ENCODE results near the gene THSD4. TPM values are rescaled to one million over a fixed set of nuclear protein-coding genes. Genes with fewer than 3 reads are reported as not detected.

Gene THSD4
- total and polyA plus RNA-seq, 2 of the 4 experiments (the other 2 are of a cell fraction): 25.5 to 31.1 TPM

- Histone ChIP-seq H3K9me3 (ENCODE audit: control insufficient read depth, insufficient read depth, low read length) (no peaks in the 10 kb centered on the region; the same call in 1 of the 2 replicates), H2AK9ac (replicated peaks; ENCODE audit: low read depth, low read length, poor library complexity) (no peak overlapping the region), H3K36me3 (ENCODE audit: control insufficient read depth, insufficient read depth, low read length) (0 out of 2 replicates have a peak, but pooled peaks cover 1% of the 10 kb centered on the region), H3K9me1 (ENCODE audit: insufficient read depth, low read length) (no peaks in the 10 kb centered on the region), H3K79me1 (ENCODE audit: low read depth in 1 of 2, low read length in 2 of 2) (peaks cover 11 to 20% of the 10 kb centered on the region in 2 experiments; a peak in 3 of 4 replicates), H3K9ac (ENCODE audit: low read depth, low read length) (no peak overlapping the region), H2BK15ac (ENCODE audit: low read depth, low read length) (no peak overlapping the region), H4K5ac (ENCODE audit: low read depth, low read length) (no peak overlapping the region), H3K4me3 (ENCODE audit: insufficient read depth, low read depth, low read length) (no peak overlapping the region), H2AK5ac (ENCODE audit: low read depth, low read length) (no peak overlapping the region), H3K4me1 (ENCODE audit: control insufficient read depth, insufficient read depth, low read length) (0 out of 2 replicates have a peak, but pooled peaks cover 1% of the 10 kb centered on the region), H3K4me2 (ENCODE audit: low read depth, low read length) (no peak overlapping the region), H3K56ac (ENCODE audit: extremely low read depth, insufficient read depth, low read length) (no peak overlapping the region), H3K27me3 (ENCODE audit: control insufficient read depth, insufficient read depth, low read length) (no peaks in the 10 kb centered on the region), H2BK120ac (ENCODE audit: low read depth, low read length) (no peak overlapping the region), H3K23ac (ENCODE audit: low read depth, low read length) (no peak overlapping the region), H2BK5ac (ENCODE audit: low read depth, low read length, poor library complexity, severe bottlenecking) (no peak overlapping the region), H3K27ac (ENCODE audit: insufficient read depth, low read length) (no peak overlapping the region), H2BK20ac (ENCODE audit: low read depth, low read length) (no peak overlapping the region), H4K91ac (ENCODE audit: insufficient read depth, low read depth, low read length) (no peak overlapping the region), H4K8ac (ENCODE audit: low read depth in 2 of 2, low read length in 2 of 2) (no peak overlapping the region), H2AFZ (replicated peaks; ENCODE audit: low read length, poor library complexity) (no peak overlapping the region), H3K14ac (replicated peaks; ENCODE audit: low read depth, low read length) (no peak overlapping the region), H3K18ac (ENCODE audit: low read depth, low read length) (no peak overlapping the region), H3K4ac (ENCODE audit: low read depth, low read length) (no peak overlapping the region), H4K20me1 (ENCODE audit: insufficient read depth, low read length) (no peaks in the 10 kb centered on the region)
- DNase-seq: no peak
- TF ChIP-seq CHD1 (IDR thresholded peaks at IDR 0.05; ENCODE audit: low read depth, low read length) (no peak), MXI1 (IDR thresholded peaks at IDR 0.05; ENCODE audit: borderline replicate concordance, low read depth, low read length) (no peak), BHLHE40 (IDR thresholded peaks at IDR 0.05; ENCODE audit: low read depth, low read length) (no peak), RAD21 (IDR thresholded peaks at IDR 0.05; ENCODE audit: low read length) (no peak), MAFK (IDR thresholded peaks at IDR 0.05; ENCODE audit: low read depth, low read length) (no peak), POLR2A (IDR thresholded peaks at IDR 0.05; ENCODE audit: low read depth, low read length) (no peak), USF2 (IDR thresholded peaks at IDR 0.05; ENCODE audit: low read depth, low read length) (no peak), ELK1 (IDR thresholded peaks at IDR 0.05; ENCODE audit: borderline replicate concordance, low read depth, low read length) (no peak), NFE2L2 (IDR thresholded peaks at IDR 0.05; ENCODE audit: low read depth, low read length) (no peak), MAZ (IDR thresholded peaks at IDR 0.05; ENCODE audit: borderline replicate concordance, low read depth, low read length) (no peak), SMC3 (IDR thresholded peaks at IDR 0.05; ENCODE audit: low read depth, low read length) (no peak), CEBPB (IDR thresholded peaks at IDR 0.05; ENCODE audit: low read depth, low read length) (no peak), RFX5 (IDR thresholded peaks at IDR 0.05; ENCODE audit: low read depth, low read length) (no peak), FOS (IDR thresholded peaks at IDR 0.05; ENCODE audit: low read depth, low read length) (no peak), RCOR1 (IDR thresholded peaks at IDR 0.05; ENCODE audit: insufficient replicate concordance, low read length) (no peak)
- TF ChIP-seq, protein P1, sequence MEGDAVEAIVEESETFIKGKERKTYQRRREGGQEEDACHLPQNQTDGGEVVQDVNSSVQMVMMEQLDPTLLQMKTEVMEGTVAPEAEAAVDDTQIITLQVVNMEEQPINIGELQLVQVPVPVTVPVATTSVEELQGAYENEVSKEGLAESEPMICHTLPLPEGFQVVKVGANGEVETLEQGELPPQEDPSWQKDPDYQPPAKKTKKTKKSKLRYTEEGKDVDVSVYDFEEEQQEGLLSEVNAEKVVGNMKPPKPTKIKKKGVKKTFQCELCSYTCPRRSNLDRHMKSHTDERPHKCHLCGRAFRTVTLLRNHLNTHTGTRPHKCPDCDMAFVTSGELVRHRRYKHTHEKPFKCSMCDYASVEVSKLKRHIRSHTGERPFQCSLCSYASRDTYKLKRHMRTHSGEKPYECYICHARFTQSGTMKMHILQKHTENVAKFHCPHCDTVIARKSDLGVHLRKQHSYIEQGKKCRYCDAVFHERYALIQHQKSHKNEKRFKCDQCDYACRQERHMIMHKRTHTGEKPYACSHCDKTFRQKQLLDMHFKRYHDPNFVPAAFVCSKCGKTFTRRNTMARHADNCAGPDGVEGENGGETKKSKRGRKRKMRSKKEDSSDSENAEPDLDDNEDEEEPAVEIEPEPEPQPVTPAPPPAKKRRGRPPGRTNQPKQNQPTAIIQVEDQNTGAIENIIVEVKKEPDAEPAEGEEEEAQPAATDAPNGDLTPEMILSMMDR (conservative IDR thresholded peaks at IDR 0.05; ENCODE audit: low read depth, low read length): no peak
- POLR2A ChIA-PET (ENCODE audit: unreplicated experiment): no interaction called here
- no peak for ATAC-seq (ENCODE audit: low read depth)
- dilution Hi-C loops (cut with HindIII; ENCODE audit: low sequenced_read_pairs, unreplicated experiment): no loop called here
- CTCF ChIA-PET: no interaction called here
- WGBS, 2 experiments (ENCODE audit: extremely low coverage in 2 of 2, insufficient read length in 1 of 2): no CpG with 5 or more reads among the region's 2 CpGs
- intact Hi-C loops (cut with micrococcal nuclease): no loop called here
- BruUV-seq (replicated peaks): no TSS peak
- in situ Hi-C loops (cut with MboI; ENCODE audit: low sequenced_read_pairs): no loop called here
These were observed 47.0 kb downstream of the THSD4 start for GRCh38 chr15:71162309-71162708.

All from IMR-90 (cell line).